H9 (cell line): Measurements from ENCODE around the gene PDLIM7. TPM values are rescaled to one million over a fixed set of nuclear protein-coding genes. Genes with fewer than 3 reads are reported as not detected.

Experiments
- DNase-seq: peaks from one replicate; pipeline ENCODE4 v3.0.0-alpha.2; 2017
- H2AFZ ChIP-seq: one replicate; pipeline ENCODE4 v1.6.1; 2013; ENCODE audit warnings: mild to moderate bottlenecking, low read length, control low read depth, moderate library complexity
- H2AK5ac ChIP-seq: 2 replicates; pipeline ENCODE4 v1.6.1; 2013; ENCODE audit warnings: low read length, control low read depth, mixed read lengths; ENCODE audit not compliant: insufficient read length
- H2BK120ac ChIP-seq: one replicate; pipeline ENCODE4 v1.6.1; 2013; ENCODE audit warnings: low read depth, mild to moderate bottlenecking, low read length, control low read depth, inconsistent platforms; ENCODE audit not compliant: poor library complexity, severe bottlenecking
- H2BK12ac ChIP-seq: 2 replicates; pipeline ENCODE4 v1.6.1; 2013; ENCODE audit warnings: low read length, control low read depth, mixed read lengths, low read depth; ENCODE audit not compliant: insufficient read length
- H2BK15ac ChIP-seq: 2 replicates; pipeline ENCODE4 v1.6.1; 2013; ENCODE audit warnings: low read depth, low read length, control low read depth
- H2BK20ac ChIP-seq: one replicate; pipeline ENCODE4 v1.6.1; 2013; ENCODE audit warnings: low read depth, mild to moderate bottlenecking, low read length, control low read depth, inconsistent platforms; ENCODE audit not compliant: poor library complexity, severe bottlenecking
- H2BK5ac ChIP-seq: 2 replicates; pipeline ENCODE4 v1.6.1; 2013; ENCODE audit warnings: low read length, control low read depth, mixed read lengths; ENCODE audit not compliant: insufficient read length
- H3K14ac ChIP-seq: 2 replicates; pipeline ENCODE4 v1.6.1; 2013; ENCODE audit warnings: low read length, control low read depth; ENCODE audit not compliant: insufficient read depth
- H3K18ac ChIP-seq: 2 replicates; pipeline ENCODE4 v1.6.1; 2013; ENCODE audit warnings: low read depth, mild to moderate bottlenecking, mixed read lengths, low read length, control low read depth; ENCODE audit not compliant: insufficient read length
- H3K23ac ChIP-seq: 2 replicates; pipeline ENCODE4 v1.6.1; 2013; ENCODE audit warnings: low read length, control low read depth, mixed read lengths, low read depth; ENCODE audit not compliant: insufficient read length
- H3K23me2 ChIP-seq: 2 replicates; pipeline ENCODE4 v1.6.1; 2013; ENCODE audit warnings: low read depth, mild to moderate bottlenecking, mixed read lengths, low read length, control low read depth; ENCODE audit not compliant: insufficient read length, poor library complexity, severe bottlenecking
- H3K27ac ChIP-seq: 2 replicates; pipeline ENCODE4 v1.5.1; 2013; ENCODE audit warnings: low read length, control low read depth, mixed read lengths, low read depth; ENCODE audit not compliant: insufficient read length
- H3K27me3 ChIP-seq: 2 replicates; pipeline ENCODE4 v1.6.1; 2013; ENCODE audit warnings: low read length, control low read depth, inconsistent platforms; ENCODE audit not compliant: insufficient read depth
- H3K4ac ChIP-seq: 2 replicates; pipeline ENCODE4 v1.6.1; 2013; ENCODE audit warnings: low read depth, mild to moderate bottlenecking, control low read depth, inconsistent platforms, low read length, moderate library complexity
- H3K4me1 ChIP-seq: 2 replicates; pipeline ENCODE4 v1.6.1; 2013; ENCODE audit warnings: low read length, control low read depth, inconsistent platforms; ENCODE audit not compliant: insufficient read depth
- H3K4me2 ChIP-seq: 2 replicates; pipeline ENCODE4 v1.6.1; 2013; ENCODE audit warnings: low read length, control low read depth, mixed read lengths; ENCODE audit not compliant: insufficient read length, insufficient read depth
- H3K56ac ChIP-seq: 2 replicates; pipeline ENCODE4 v1.6.1; 2013; ENCODE audit warnings: low read depth, mild to moderate bottlenecking, mixed read lengths, low read length, control low read depth; ENCODE audit not compliant: insufficient read length
- H3K79me1 ChIP-seq: 2 replicates; pipeline ENCODE4 v1.6.1; 2013; ENCODE audit warnings: low read depth, mild to moderate bottlenecking, moderate library complexity, low read length, control low read depth, inconsistent platforms; ENCODE audit not compliant: insufficient read depth, poor library complexity, severe bottlenecking
- H3K79me2 ChIP-seq: 2 replicates; pipeline ENCODE4 v1.6.1; 2013; ENCODE audit warnings: low read length, control low read depth, inconsistent platforms; ENCODE audit not compliant: insufficient read depth
- H3K9ac ChIP-seq: 2 replicates; pipeline ENCODE4 v1.6.1; 2013; ENCODE audit warnings: low read length, control low read depth, mixed read lengths; ENCODE audit not compliant: insufficient read length; ENCODE audit errors: extremely low read depth
- H3K9me3 ChIP-seq: one replicate; pipeline ENCODE4 v1.6.1; 2013; ENCODE audit warnings: low read depth, low read length, inconsistent platforms; ENCODE audit not compliant: control insufficient read depth
- H3T11ph ChIP-seq: one replicate; pipeline ENCODE4 v1.6.1; 2013; ENCODE audit warnings: mild to moderate bottlenecking, low read length, control low read depth, inconsistent platforms
- H4K20me1 ChIP-seq: one replicate; pipeline ENCODE4 v1.6.1; 2013; ENCODE audit not compliant: control insufficient read depth, insufficient read length, insufficient read depth
- H4K5ac ChIP-seq: 2 replicates; pipeline ENCODE4 v1.6.1; 2013; ENCODE audit warnings: low read depth, mild to moderate bottlenecking, mixed read lengths, low read length, control low read depth; ENCODE audit not compliant: insufficient read length
- H4K8ac ChIP-seq: replicated peaks from 2 replicates; pipeline ENCODE4 v1.6.1; 2013; ENCODE audit warnings: low read length, control low read depth, mixed read lengths, low read depth; ENCODE audit not compliant: insufficient read length
- H4K91ac ChIP-seq: 2 replicates; pipeline ENCODE4 v1.6.1; 2013; ENCODE audit warnings: low read depth, mild to moderate bottlenecking, moderate library complexity, mixed read lengths, low read length, control low read depth; ENCODE audit not compliant: insufficient read length
- H3K27ac Mint-ChIP-seq, 3 experiments: 2 replicates in 2 of 3; 3 replicates in 1 of 3; pipeline ENCODE4 v1.8.0; 2020 to 2021; ENCODE audit warnings: mixed read lengths in 3 of 3, mild to moderate bottlenecking in 1 of 3, moderate library complexity in 1 of 3
- H3K27me3 Mint-ChIP-seq: 2 replicates; pipeline ENCODE4 v1.8.0; 2021; ENCODE audit warnings: low read depth, mild to moderate bottlenecking, moderate library complexity, mixed read lengths
- H3K36me3 Mint-ChIP-seq, 3 experiments: 2 replicates in 2 of 3; 3 replicates in 1 of 3; pipeline ENCODE4 v1.8.0; 2020 to 2021; ENCODE audit warnings: low read depth in 3 of 3, mixed read lengths in 3 of 3; ENCODE audit not compliant: insufficient read depth in 1 of 3
- H3K4me1 Mint-ChIP-seq, 2 experiments: 2 replicates each; pipeline ENCODE4 v1.8.0; 2020; ENCODE audit warnings: mixed read lengths in 2 of 2
- H3K4me3 Mint-ChIP-seq, 2 experiments: 2 replicates in 1 of 2; 3 replicates in 1 of 2; pipeline ENCODE4 v1.8.0; 2020 to 2021; ENCODE audit warnings: mild to moderate bottlenecking in 2 of 2, mixed read lengths in 2 of 2, moderate library complexity in 1 of 2
- H3K9me3 Mint-ChIP-seq, 2 experiments: 2 replicates in 1 of 2; 3 replicates in 1 of 2; pipeline ENCODE4 v1.8.0; 2020; ENCODE audit warnings: mild to moderate bottlenecking in 2 of 2, mixed read lengths in 2 of 2, moderate library complexity in 1 of 2
- CTCF ChIP-seq: fragments of 200-600 bp; sonication (generic); conservative IDR thresholded peaks from 3 replicates; pipeline ENCODE4 v1.8.0; 2021; ENCODE audit warnings: antibody characterized with exemption, mild to moderate bottlenecking
- WGBS: extraction: QIAGEN DNeasy Blood & Tissue Kit; methylation state at CpG from one replicate; pipeline ENCODE4 v1.1.7; 2013; ENCODE audit warnings: missing lambda C conversion rate, low lambda C conversion rate, mixed read lengths; ENCODE audit not compliant: insufficient read length; ENCODE audit errors: extremely low coverage; 5-methylcytosine and 5-hydroxymethylcytosine counted together
- total RNA-seq: library from RNA; stranded (reverse); gene quantifications from 2 replicates; pipeline ENCODE4 v1.2.1, GENCODE V29; 2021

The PDLIM7 gene
- total RNA-seq, 1 experiment from 2014 or later: 137 TPM

- Mint-ChIP-seq H3K27me3 (peaks cover 1% of the 10 kb centered on the region; the same call in 1 of the 2 replicates), H3K27ac (no peak overlapping the region), H3K9me3 (peaks cover 0 to 3% of the 10 kb centered on the region in 2 experiments; a peak in 1 of 5 replicates), H3K4me3 (no peak overlapping the region), H3K4me1 (peaks cover 7 to 17% of the 10 kb centered on the region in 2 experiments), H3K36me3 (peaks cover 24 to 78% (median 71%) of the 10 kb centered on the region in 3 experiments)
- Histone ChIP-seq H3K9me3 (no peaks in the 10 kb centered on the region), H3K14ac (no peak overlapping the region), H3K23me2 (no peaks in the 10 kb centered on the region), H4K5ac (no peak overlapping the region), H3K27me3 (no peaks in the 10 kb centered on the region), H2BK20ac (no peak overlapping the region), H3K4ac (no peak overlapping the region), H2BK5ac (no peak overlapping the region), H2AK5ac (no peak overlapping the region), H3K79me2 (no peaks in the 10 kb centered on the region), H2BK15ac (no peak overlapping the region), H3T11ph (no peak overlapping the region), H4K91ac (no peak overlapping the region), H2BK12ac (no peak overlapping the region), H3K18ac (no peak overlapping the region), H3K4me2 (no peak overlapping the region), H4K20me1 (peaks cover 2% of the 10 kb centered on the region), H4K8ac (no peak overlapping the region), H3K27ac (no peak overlapping the region), H3K79me1 (no peaks in the 10 kb centered on the region), H2BK120ac (no peak overlapping the region), H3K23ac (no peak overlapping the region), H2AFZ (no peak overlapping the region), H3K56ac (no peak overlapping the region), H3K9ac (no peak overlapping the region), H3K4me1 (no peaks in the 10 kb centered on the region)
- TF ChIP-seq CTCF: no peak
- no peak for DNase-seq
- no CpG with 5 or more reads among the region's 20 CpGs for WGBS
Measured at GRCh38 chr5:177434942-177435738, 62.3 kb downstream of the PDLIM7 start.
